LNCaP clone FGC (cell line): ENCODE measurements around the gene TMEM271.

Experiments
- DNase-seq: peaks from one replicate; pipeline ENCODE4 v3.0.0-alpha.2; 2011; ENCODE audit warnings: low read depth
- H3K4me3 ChIP-seq: 2 replicates; pipeline ENCODE4 v1.5.1; 2011; ENCODE audit warnings: mild to moderate bottlenecking, low read depth, low read length, control low read depth
- TF ChIP-seq, protein P1 (sequence below): IDR thresholded peaks from 2 replicates; pipeline ENCODE4 v1.5.1; 2012; ENCODE audit warnings: mild to moderate bottlenecking; ENCODE audit not compliant: control insufficient read depth, insufficient read depth; ENCODE audit errors: extremely low read depth

Gene TMEM271, protein sequence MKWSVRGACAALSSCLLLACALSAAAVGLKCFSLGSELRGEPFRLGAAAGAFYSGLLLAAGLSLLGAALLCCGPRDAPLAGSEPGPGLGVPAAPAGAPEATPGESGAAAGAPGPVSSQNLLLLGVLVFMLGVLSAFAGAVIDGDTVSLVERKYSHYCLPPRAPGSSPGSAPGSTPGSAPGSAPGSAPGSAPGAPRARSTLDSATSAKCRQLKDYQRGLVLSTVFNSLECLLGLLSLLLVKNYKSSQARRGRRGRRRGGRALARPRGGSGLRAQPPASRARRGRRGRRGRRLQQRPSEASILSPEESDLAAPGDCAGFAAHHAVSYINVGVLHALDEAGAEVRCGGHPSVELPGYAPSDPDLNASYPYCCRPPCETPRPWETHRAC

DNA sequence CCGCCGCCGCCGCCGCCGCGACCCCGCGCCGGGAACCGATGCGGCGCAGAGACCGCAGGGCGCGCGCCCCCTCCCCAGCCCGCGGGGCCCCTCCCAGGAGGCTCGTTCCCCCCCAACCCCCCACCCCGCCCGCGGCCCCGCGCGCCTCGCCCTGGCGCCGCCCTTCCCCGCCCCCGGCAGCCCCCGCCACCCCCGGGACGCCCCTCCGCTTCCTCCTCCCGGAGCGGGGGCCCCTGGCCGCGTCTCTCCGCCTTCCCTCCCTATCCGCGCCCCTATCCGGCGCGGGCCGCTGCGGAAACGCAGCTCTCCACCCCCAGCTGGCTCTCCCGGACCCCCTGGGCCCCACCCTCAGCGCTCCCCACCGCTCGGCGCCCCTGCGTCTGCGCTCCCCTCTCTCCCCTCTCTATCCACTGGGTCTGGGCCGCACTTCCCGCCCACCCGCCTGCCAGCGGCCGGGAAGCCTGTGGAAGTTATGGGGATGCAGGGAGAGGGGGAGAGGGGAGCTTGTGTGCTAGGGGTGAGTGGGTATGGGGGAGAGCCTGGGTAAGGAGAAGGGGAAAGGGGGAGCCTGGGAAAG lies at the start of gene TMEM271:
Gene TMEM271 (minus strand): TSS at position 51 of the 577 bp plus-strand sequence. CDS start 233 bp downstream, outside the sequence.
- DNase-seq, result no peak
- no peak within 1 kb of the TSS for H3K4me3 ChIP-seq
- TF ChIP-seq, protein P1, sequence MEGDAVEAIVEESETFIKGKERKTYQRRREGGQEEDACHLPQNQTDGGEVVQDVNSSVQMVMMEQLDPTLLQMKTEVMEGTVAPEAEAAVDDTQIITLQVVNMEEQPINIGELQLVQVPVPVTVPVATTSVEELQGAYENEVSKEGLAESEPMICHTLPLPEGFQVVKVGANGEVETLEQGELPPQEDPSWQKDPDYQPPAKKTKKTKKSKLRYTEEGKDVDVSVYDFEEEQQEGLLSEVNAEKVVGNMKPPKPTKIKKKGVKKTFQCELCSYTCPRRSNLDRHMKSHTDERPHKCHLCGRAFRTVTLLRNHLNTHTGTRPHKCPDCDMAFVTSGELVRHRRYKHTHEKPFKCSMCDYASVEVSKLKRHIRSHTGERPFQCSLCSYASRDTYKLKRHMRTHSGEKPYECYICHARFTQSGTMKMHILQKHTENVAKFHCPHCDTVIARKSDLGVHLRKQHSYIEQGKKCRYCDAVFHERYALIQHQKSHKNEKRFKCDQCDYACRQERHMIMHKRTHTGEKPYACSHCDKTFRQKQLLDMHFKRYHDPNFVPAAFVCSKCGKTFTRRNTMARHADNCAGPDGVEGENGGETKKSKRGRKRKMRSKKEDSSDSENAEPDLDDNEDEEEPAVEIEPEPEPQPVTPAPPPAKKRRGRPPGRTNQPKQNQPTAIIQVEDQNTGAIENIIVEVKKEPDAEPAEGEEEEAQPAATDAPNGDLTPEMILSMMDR, result no peak

DNA sequence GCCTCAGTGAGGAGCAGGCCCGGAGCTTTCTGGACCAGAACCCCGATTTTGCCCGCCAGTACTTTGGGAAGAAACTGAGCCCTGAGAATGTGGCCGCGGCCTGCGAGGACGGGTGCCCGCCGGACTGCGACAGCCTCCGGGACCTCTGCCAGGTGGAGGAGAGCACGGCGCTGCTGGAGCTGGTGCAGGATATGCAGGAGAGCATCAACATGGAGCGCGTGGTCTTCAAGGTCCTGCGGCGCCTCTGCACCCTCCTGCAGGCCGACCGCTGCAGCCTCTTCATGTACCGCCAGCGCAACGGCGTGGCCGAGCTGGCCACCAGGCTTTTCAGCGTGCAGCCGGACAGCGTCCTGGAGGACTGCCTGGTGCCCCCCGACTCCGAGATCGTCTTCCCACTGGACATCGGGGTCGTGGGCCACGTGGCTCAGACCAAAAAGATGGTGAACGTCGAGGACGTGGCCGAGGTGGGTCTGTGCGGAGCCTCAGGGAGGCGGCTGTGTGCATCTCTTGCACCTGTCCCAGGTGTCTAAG lies 49.6 kb upstream of the TMEM271 start:
- no peak for DNase-seq
- TF ChIP-seq, protein P1, result no peak
- H3K4me3 ChIP-seq, result no peak overlapping the region

DNA sequence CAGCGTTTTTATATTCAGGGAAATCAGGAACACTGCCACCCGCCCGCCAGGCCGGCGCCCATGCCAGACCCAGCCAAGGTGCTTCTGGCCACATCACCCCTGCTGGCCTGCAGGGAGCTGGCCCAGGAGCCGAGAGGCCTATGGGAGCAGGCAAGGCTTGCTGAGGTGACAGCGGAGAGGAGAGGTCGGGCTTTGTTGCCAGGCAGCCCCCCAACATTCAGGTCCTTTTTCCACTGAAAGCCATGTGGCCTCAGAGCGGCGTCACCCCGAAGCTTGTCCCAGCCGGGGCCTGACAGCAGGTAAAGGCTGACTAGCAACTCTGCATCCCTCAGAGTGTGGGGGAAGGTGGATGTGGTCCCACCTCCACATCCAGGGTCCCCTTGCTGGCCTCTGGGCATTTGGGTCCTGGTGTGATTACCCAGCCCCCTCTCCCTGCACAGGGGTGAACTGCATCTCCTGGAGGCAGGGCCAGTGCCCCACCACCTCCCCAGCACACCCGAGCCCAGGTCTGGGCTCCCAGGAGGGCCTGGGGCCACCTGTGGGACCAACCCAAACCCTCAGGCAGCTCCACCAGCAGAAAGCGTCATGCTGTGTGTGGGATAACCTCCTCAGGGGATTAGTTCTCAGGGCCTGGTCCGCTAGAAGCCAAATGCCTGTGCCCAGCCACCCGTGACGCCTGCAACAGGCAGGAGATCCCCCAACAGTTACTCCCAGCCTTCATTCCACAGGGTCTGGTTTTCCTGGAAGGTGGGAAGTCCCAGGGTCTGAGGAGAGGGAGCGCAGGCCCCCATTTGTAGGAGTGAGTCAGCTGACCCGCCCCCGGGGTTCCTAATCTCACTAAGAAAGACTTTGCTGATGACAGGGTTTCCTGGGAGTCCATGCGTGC lies 48.9 kb upstream of the TMEM271 start, which contains the start of gene PDE6B:
Gene PDE6B (plus strand): TSS at position 869 of the 886 bp plus-strand sequence. CDS start 54 bp downstream, outside the sequence.
- TF ChIP-seq, protein P1, result no peak
- H3K4me3 ChIP-seq, result no peak within 1 kb of the TSS
- DNase-seq, result no peak

DNA sequence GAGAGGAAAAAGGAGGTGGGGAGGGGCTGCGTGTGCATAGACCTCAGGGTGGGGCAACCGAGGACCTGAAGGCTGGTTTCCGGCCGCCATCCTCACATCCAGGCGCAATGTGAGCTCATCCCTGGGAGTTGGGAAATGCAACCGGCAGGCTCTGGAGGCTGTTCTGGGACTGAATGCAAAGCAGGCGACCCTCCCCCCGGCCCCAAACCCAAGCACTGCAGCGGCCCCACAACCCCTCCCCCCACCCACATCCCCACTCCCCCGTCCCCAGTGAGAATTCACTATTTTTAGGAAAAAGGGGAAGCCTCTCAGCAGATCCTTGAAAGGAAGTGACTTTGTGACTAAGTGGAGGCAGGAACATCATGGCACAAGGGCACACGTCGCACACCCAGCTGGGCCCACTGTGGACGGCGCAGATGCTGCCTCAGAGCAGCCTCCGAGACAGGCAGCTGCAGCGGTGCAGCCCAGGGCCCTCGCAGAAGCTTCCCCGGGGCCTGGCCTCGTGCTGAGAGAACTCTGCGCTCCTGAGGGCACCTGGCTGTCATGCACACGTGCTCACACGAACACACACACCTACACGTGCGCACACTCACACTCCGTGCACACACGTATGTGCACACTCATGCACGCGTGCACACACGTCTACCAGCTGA lies 47.9 kb upstream of the TMEM271 start:
- DNase-seq, result no peak
- TF ChIP-seq, protein P1, result no peak
- no peak overlapping the region for H3K4me3 ChIP-seq

DNA sequence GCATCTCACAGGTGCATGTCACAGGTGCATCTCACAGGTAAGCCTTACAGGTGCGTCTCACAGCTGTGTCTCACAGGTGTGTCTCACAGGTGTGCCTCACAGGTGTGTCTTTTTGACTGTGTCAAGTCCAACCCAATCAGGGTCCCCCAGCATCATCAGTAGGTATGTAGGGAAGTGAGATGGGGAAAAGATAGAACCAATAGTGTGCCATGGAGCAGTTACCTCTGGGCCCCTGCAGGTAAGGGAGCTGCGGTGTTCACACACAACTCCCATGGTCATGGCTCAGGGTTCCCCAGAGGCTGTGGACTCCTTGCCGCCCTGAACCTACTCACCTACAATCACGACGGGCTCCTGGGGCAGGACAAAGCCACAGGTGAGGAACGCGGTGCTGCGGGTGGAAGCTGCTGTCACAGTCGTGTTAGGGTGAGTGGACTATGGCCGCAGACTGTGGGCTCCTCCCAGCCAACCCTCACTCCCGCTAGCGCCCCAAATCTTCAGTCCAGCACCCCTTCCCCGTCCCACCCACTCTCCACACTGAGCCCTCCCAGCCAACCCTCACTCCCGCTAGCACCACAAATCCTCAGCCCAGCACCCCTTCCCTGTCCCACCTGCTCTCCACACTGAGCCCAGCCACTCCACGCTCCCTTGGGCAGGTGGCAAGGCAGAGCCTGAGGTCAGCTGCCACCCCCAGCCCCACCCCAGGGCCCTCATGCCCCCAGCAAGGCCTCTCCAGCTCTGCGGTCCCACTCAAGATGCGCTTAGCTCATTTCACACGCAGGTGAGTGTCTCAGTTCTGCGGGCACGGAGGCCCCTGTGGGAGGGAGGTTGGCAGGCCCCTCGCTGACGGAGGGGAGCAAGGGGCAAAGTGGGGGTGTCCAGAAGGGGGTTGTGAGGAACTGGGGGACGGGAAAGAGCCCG lies 47.2 kb upstream of the TMEM271 start:
- H3K4me3 ChIP-seq, result no peak overlapping the region
- DNase-seq, result no peak
- TF ChIP-seq, protein P1, result no peak
